OCI-LY7 (cell line): ENCODE data around the gene GNB1L. TPM values are rescaled to one million over a fixed set of nuclear protein-coding genes. Genes with fewer than 3 reads are reported as not detected.

Experiments
- BruUV-seq: library from RNA; stranded (reverse); fragments of 400-500 nt; replicated peaks from 2 replicates; lab custom pipeline; 2021; lab: Mats Ljungman, UMichigan
- CTCF ChIA-PET: fragments of 300-600 bp; sonication (Branson Sonifier 250); formaldehyde crosslinking; loops from one replicate; lab custom pipeline; 2022; ENCODE audit warnings: antibody characterized with exemption; ENCODE audit not compliant: unreplicated experiment; lab: Charles Lee
- POLR2A ChIA-PET: fragments of 300-600 bp; sonication (Branson Sonifier 250); formaldehyde crosslinking; loops from one replicate; lab custom pipeline; 2022; ENCODE audit warnings: antibody characterized with exemption; lab: Charles Lee
- DNase-seq: peaks from one replicate; pipeline ENCODE4 v3.0.0-alpha.2; 2015; ENCODE audit warnings: low spot score
- H2AFZ ChIP-seq: fragments of 200-600 bp; sonication (generic), shearing (Covaris generic); 2 replicates; pipeline ENCODE4 v1.6.1; 2014; ENCODE audit warnings: mild to moderate bottlenecking, antibody characterized with exemption, low read length, moderate library complexity
- H3K27ac ChIP-seq: fragments of 200-600 bp; sonication (generic); 2 replicates; pipeline ENCODE4 v1.5.1; 2014; ENCODE audit warnings: mixed run types, low read depth, mild to moderate bottlenecking, moderate library complexity, low read length, inconsistent platforms; ENCODE audit not compliant: poor library complexity, severe bottlenecking
- H3K36me3 ChIP-seq: fragments of 200-600 bp; sonication (generic); 2 replicates; pipeline ENCODE4 v1.6.1; 2014; ENCODE audit warnings: mild to moderate bottlenecking, antibody characterized with exemption, low read length, moderate library complexity, mixed read lengths; ENCODE audit not compliant: insufficient read depth
- H3K4me1 ChIP-seq: fragments of 200-600 bp; sonication (generic); 2 replicates; pipeline ENCODE4 v1.5.1; 2014; ENCODE audit warnings: mild to moderate bottlenecking, low read length; ENCODE audit not compliant: insufficient read depth, poor library complexity, severe bottlenecking
- H3K4me2 ChIP-seq: fragments of 200-600 bp; sonication (generic); 2 replicates; pipeline ENCODE4 v1.6.1; 2014; ENCODE audit warnings: mild to moderate bottlenecking, low read length
- H3K4me3 ChIP-seq: fragments of 200-600 bp; sonication (generic); 2 replicates; pipeline ENCODE4 v1.5.1; 2014; ENCODE audit warnings: mild to moderate bottlenecking, low read depth, low read length; ENCODE audit not compliant: poor library complexity, severe bottlenecking
- H3K79me2 ChIP-seq: fragments of 200-600 bp; sonication (generic); 2 replicates; pipeline ENCODE4 v1.6.1; 2016; ENCODE audit warnings: low read depth, mild to moderate bottlenecking, low read length, moderate library complexity, mixed read lengths; ENCODE audit not compliant: insufficient read depth
- H3K9me2 ChIP-seq: fragments of 200-600 bp; sonication (generic); 2 replicates; pipeline ENCODE4 v1.6.1; 2016; ENCODE audit warnings: mild to moderate bottlenecking, low read length, mixed read lengths; ENCODE audit not compliant: insufficient read depth
- H3K9me3 ChIP-seq: fragments of 200-600 bp; sonication (generic); 2 replicates; pipeline ENCODE4 v1.6.1; 2014; ENCODE audit warnings: mild to moderate bottlenecking, mixed run types, low read length, mixed read lengths
- H4K20me1 ChIP-seq: fragments of 200-600 bp; sonication (generic); 2 replicates; pipeline ENCODE4 v1.6.1; 2014; ENCODE audit warnings: mild to moderate bottlenecking, antibody characterized with exemption, low read length, moderate library complexity, mixed read lengths; ENCODE audit not compliant: insufficient read depth
- EZH2phosphoT487 ChIP-seq: fragments of 200-600 bp; sonication (generic); IDR thresholded peaks from 2 replicates; pipeline ENCODE4 v1.6.1; 2018; ENCODE audit warnings: low read depth, borderline replicate concordance, mild to moderate bottlenecking, mixed run types, antibody characterized with exemption, low read length, moderate library complexity, mixed read lengths
- intact Hi-C: fragments of 100-400 bp; cut with micrococcal nuclease; formaldehyde crosslinking; loops from one replicate; pipeline ENCODE4 v1.10.0; 2022; ENCODE audit not compliant: unreplicated experiment
- total RNA-seq, 2 experiments: library from RNA; depleted of rRNA in 1 of 2; stranded (reverse); fragments of >200 nt in 1 of 2; shearing (Covaris generic) in 1 of 2; gene quantifications; 2 replicates each; pipeline ENCODE4 v1.2.3, GENCODE V29; 2014 to 2022
- TF ChIP-seq, protein P1 (sequence below): fragments of 200-600 bp; sonication (generic); conservative IDR thresholded peaks from 2 replicates; pipeline ENCODE4 v1.5.1; 2014; ENCODE audit warnings: mild to moderate bottlenecking, antibody characterized with exemption, low read length, moderate library complexity, mixed read lengths

GNB1L gene
- total RNA-seq, 2 experiments from 2014 or later = 13.1 to 26.7 TPM

DNA sequence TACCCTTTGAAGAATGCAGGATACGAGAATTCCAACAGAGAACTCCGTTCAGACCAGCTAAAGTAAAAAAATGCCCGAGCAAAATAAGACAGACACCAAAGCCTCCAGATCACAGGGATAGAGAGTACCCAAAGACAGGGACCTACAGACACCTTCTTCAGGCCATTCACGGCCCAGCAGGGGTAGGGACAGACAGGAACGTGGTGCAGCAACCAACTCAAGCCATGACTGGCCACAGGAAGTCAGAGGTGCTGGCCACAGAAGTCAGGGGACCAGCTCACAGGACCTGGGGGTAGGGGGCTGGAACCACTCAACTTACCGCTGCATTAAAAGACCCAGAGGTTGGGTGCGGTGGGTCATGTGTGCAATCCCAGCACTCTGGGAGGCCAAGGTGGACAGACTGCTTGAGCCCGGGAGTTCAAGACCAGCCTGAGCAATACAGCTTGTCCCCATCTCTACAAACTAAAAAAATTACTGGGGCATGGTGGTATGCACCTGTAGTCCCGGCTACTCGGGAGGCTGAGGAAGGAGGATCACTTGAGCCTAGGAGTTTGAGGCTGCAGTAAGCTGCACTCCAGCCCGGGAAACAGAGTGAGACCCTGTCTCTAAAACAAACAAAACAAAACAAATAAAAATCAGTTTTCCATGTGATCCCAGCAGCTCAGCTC lies 47.0 kb upstream of the GNB1L start:
- no peak for DNase-seq
- CTCF ChIA-PET = no interaction called here
- Histone ChIP-seq H3K4me2 (no peak overlapping the region), H3K79me2 (no peaks in the 10 kb centered on the region), H3K9me2 (no peaks in the 10 kb centered on the region), H4K20me1 (no peaks in the 10 kb centered on the region), H3K36me3 (no peaks in the 10 kb centered on the region), H3K4me3 (no peak overlapping the region), H2AFZ (no peak overlapping the region), H3K27ac (no peak overlapping the region), H3K4me1 (peaks cover 17% of the 10 kb centered on the region), H3K9me3 (no peaks in the 10 kb centered on the region)
- intact Hi-C loops = no loop called here
- TF ChIP-seq, protein P1, sequence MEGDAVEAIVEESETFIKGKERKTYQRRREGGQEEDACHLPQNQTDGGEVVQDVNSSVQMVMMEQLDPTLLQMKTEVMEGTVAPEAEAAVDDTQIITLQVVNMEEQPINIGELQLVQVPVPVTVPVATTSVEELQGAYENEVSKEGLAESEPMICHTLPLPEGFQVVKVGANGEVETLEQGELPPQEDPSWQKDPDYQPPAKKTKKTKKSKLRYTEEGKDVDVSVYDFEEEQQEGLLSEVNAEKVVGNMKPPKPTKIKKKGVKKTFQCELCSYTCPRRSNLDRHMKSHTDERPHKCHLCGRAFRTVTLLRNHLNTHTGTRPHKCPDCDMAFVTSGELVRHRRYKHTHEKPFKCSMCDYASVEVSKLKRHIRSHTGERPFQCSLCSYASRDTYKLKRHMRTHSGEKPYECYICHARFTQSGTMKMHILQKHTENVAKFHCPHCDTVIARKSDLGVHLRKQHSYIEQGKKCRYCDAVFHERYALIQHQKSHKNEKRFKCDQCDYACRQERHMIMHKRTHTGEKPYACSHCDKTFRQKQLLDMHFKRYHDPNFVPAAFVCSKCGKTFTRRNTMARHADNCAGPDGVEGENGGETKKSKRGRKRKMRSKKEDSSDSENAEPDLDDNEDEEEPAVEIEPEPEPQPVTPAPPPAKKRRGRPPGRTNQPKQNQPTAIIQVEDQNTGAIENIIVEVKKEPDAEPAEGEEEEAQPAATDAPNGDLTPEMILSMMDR = no peak
- no peak for TF ChIP-seq EZH2phosphoT487
- no TSS peak for BruUV-seq
- POLR2A ChIA-PET = interaction anchor here (1.0 kb wide), 1 partner anchor 46 kb away, joined by 3 read pairs; no protein-coding TSS in a partner anchor

DNA sequence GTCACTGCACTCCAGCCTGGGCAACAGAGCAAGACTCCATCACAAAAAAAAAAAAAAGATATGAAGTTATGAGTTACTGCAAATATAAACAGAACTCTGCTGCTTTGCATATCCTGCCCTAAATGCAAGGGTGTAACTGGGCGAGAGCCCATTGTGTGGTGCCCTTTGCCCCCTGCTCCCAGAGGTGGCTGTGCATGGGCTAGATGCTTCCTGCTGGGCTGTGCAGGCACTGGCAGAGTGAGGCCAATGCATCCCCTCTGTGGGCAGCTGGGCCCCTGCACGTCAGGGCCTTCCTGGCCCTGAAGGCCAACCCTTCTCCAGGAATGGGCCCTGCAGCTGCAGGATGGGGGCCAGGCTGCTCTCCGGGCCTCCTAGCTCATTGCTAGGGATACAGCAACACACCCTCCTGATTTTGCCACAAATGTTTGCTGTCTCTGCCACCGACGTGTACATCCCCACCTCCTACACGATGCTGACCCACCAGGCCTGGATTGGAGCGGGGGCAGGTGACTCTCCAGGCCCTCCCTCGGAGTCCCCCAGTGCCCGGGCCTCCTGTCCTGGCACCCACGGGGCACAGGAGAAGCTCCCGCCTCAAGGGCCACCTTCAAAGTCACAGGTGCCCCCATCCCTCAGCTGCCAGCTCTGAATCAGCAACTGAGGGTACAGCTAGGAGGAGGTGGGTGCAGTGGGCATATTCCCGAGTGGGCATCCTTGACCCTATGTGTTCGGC lies 46.2 kb upstream of the GNB1L start:
- no peak for TF ChIP-seq EZH2phosphoT487
- TF ChIP-seq, protein P1 = no peak
- no peak overlapping the region for H3K27ac ChIP-seq
- no peak overlapping the region for H3K4me2 ChIP-seq
- H3K4me3 ChIP-seq = no peak overlapping the region
- no peaks in the 10 kb centered on the region for H3K9me2 ChIP-seq
- no peak overlapping the region for H2AFZ ChIP-seq
- no peak for DNase-seq
- H3K36me3 ChIP-seq = no peaks in the 10 kb centered on the region
- no peaks in the 10 kb centered on the region for H3K9me3 ChIP-seq
- intact Hi-C loops = no loop called here
- no peaks in the 10 kb centered on the region for H4K20me1 ChIP-seq
- ChIA-PET POLR2A (interaction anchor here (0.6 to 1.0 kb wide), 3 partner anchors 42 to 178 kb away, joined by 3 to 4 read pairs (median 3); no protein-coding TSS in a partner anchor), CTCF (no interaction called here)
- no TSS peak for BruUV-seq
- H3K4me1 ChIP-seq = peaks cover 25% of the 10 kb centered on the region
- no peaks in the 10 kb centered on the region for H3K79me2 ChIP-seq
